Measurements from ENCODE around the gene ZNF638.

Gene ZNF638

DNA sequence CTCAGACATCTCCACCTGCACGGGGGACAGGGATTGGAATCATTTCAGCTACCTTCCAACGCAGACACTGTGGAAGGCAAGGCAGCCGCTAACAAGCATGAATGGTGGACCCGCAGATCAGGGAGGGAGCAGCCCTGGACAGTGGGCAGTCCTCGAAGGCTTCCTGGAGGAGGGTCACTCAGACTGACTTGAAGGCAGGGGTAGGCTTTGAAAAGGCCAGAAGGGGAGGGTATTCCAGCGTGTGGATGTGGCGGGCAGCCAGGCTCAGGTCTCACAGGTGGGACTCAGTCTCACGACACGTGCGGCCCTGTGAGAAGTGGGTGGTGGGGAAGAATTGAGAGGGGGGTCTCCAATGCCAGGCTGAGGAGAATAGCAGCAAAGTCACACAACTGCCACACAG lies 151.7 kb downstream of the ZNF638 start:
- DNase-seq, result no peak
- Histone ChIP-seq H3K27me3 (no peaks in the 10 kb centered on the region), H3K27ac (no peak overlapping the region), H3K4me1 (no peaks in the 10 kb centered on the region), H3K9me3 (no peaks in the 10 kb centered on the region), H3K36me3 (peaks cover 0 to 7% (median 0%) of the 10 kb centered on the region in 3 donors), H3K4me3 (no peak overlapping the region)
- intact Hi-C loops (cut with DNase I; ENCODE audit: low total_unique reads), result no loop called here
- TF ChIP-seq, protein P1, sequence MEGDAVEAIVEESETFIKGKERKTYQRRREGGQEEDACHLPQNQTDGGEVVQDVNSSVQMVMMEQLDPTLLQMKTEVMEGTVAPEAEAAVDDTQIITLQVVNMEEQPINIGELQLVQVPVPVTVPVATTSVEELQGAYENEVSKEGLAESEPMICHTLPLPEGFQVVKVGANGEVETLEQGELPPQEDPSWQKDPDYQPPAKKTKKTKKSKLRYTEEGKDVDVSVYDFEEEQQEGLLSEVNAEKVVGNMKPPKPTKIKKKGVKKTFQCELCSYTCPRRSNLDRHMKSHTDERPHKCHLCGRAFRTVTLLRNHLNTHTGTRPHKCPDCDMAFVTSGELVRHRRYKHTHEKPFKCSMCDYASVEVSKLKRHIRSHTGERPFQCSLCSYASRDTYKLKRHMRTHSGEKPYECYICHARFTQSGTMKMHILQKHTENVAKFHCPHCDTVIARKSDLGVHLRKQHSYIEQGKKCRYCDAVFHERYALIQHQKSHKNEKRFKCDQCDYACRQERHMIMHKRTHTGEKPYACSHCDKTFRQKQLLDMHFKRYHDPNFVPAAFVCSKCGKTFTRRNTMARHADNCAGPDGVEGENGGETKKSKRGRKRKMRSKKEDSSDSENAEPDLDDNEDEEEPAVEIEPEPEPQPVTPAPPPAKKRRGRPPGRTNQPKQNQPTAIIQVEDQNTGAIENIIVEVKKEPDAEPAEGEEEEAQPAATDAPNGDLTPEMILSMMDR (IDR thresholded peaks at IDR 0.05), result no peak

DNA sequence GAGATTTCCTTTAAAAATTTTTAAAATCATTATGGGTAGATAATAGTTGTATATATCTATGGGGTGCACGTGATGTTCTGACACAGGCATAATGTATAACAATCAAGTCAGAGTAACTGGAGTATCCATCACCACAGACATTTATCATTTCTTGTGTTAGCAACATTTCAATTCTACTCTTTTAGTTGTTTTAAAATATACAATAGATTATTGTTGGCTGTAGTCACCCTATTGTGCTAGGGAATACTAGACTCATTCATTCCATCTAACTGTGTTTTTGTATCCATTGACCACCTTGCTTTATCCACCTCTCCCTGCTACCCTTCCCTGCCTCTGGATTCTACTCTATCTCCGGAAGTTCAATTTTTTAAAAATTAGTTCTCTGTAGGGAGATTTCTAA lies 152.8 kb downstream of the ZNF638 start:
- no peak overlapping the region for H3K27ac ChIP-seq
- H3K27me3 ChIP-seq, result no peaks in the 10 kb centered on the region
- intact Hi-C loops (cut with DNase I; ENCODE audit: low total_unique reads), result no loop called here
- no peaks in the 10 kb centered on the region for H3K9me3 ChIP-seq
- peaks cover 0 to 7% (median 0%) of the 10 kb centered on the region in 3 donors for H3K36me3 ChIP-seq
- H3K4me1 ChIP-seq, result no peaks in the 10 kb centered on the region
- DNase-seq, result no peak
- no peak overlapping the region for H3K4me3 ChIP-seq
- TF ChIP-seq, protein P1 (IDR thresholded peaks at IDR 0.05), result no peak
